RWPE2 (cell line): ENCODE measurements around the gene PTPN14.
"Not testable (repeated sequence)": the region's sequence is repeated elsewhere in the genome, so short reads cannot be mapped to it uniquely, and the experiment has no call there.

ENCODE experiments used
- ATAC-seq: fragments of 200-7000 bp; cut with Tn5 transposase; 3 replicates; pipeline ENCODE4 v1.9.1; 2021; ENCODE audit warnings: low read depth
- DNase-seq: peaks from one replicate; pipeline ENCODE4 v3.0.0-alpha.2; 2020; ENCODE audit warnings: low spot score
- H3K27ac ChIP-seq: fragments of 450-650 bp; 2 replicates; pipeline ENCODE4 v1.5.1; 2017; ENCODE audit warnings: mild to moderate bottlenecking; ENCODE audit not compliant: poor library complexity, severe bottlenecking
- H3K27me3 ChIP-seq: fragments of 250-450 bp; sonication (Bioruptor Pico); 2 replicates; pipeline ENCODE4 v1.5.1; 2021; ENCODE audit warnings: mild to moderate bottlenecking, moderate library complexity; ENCODE audit not compliant: insufficient read depth, poor library complexity, severe bottlenecking
- H3K36me3 ChIP-seq: fragments of 250-450 bp; sonication (Bioruptor Pico); 2 replicates; pipeline ENCODE4 v1.5.1; 2020; ENCODE audit warnings: low read depth, mild to moderate bottlenecking, moderate library complexity
- H3K4me1 ChIP-seq: fragments of 250-450 bp; sonication (Bioruptor Pico); 2 replicates; pipeline ENCODE4 v1.5.1; 2021; ENCODE audit warnings: mild to moderate bottlenecking, moderate library complexity; ENCODE audit not compliant: insufficient read depth, poor library complexity, severe bottlenecking
- H3K4me3 ChIP-seq: fragments of 250-450 bp; sonication (Bioruptor Pico); 2 replicates; pipeline ENCODE4 v1.5.1; 2021; ENCODE audit warnings: mild to moderate bottlenecking, moderate library complexity; ENCODE audit not compliant: severe bottlenecking
- H3K9me3 ChIP-seq: fragments of 250-450 bp; sonication (Bioruptor Pico); 2 replicates; pipeline ENCODE4 v1.5.1; 2021; ENCODE audit warnings: mild to moderate bottlenecking, moderate library complexity; ENCODE audit not compliant: severe bottlenecking
- TF ChIP-seq, protein P1 (sequence below): fragments of 450-650 bp; IDR thresholded peaks from one replicate; pipeline ENCODE4 v1.5.1; 2017; ENCODE audit warnings: mild to moderate bottlenecking, moderate library complexity; ENCODE audit not compliant: poor library complexity, severe bottlenecking

PTPN14 gene

DNA sequence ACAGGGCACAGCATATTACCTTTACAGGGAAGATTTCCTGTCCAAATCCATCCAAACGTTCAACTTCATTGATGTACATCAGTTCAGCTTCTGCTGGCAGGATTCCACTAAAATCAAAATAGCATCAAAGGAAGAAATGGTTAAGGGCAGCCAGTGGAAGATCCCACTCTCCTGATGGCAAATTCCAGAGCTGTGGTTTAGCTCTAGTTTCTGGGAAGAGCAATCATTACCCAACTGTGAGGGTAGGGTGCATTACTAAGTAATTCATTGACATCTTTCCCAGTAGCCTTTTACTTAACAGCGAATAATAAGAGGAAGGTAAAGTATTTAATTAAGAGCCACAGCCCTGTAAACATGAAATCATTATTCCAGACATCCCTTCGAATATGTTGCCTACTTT, 149.7 kb downstream of the PTPN14 start:
- ATAC-seq (no peak), DNase-seq (no peak)
- no peaks in the 10 kb centered on the region for H3K9me3 ChIP-seq

DNA sequence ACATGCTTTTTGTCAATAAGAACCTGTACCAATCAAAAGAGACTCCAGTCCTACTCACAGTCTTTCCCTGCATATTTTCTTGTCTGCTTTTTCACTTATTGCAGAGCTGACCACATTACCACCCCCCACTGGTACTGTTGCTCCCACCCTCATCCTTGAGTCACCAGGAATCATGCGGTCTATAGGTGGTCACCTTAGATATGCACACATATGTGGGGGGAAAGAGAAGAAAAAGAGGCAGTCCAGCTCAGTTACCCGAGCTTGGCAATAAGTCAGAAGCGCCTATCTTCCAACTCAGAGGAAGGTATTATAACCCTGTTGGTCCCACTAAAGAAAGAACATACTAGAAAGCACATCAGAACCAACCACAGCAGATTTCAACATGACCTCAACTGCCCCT, 151.3 kb downstream of the PTPN14 start:
- TF ChIP-seq, protein P1, sequence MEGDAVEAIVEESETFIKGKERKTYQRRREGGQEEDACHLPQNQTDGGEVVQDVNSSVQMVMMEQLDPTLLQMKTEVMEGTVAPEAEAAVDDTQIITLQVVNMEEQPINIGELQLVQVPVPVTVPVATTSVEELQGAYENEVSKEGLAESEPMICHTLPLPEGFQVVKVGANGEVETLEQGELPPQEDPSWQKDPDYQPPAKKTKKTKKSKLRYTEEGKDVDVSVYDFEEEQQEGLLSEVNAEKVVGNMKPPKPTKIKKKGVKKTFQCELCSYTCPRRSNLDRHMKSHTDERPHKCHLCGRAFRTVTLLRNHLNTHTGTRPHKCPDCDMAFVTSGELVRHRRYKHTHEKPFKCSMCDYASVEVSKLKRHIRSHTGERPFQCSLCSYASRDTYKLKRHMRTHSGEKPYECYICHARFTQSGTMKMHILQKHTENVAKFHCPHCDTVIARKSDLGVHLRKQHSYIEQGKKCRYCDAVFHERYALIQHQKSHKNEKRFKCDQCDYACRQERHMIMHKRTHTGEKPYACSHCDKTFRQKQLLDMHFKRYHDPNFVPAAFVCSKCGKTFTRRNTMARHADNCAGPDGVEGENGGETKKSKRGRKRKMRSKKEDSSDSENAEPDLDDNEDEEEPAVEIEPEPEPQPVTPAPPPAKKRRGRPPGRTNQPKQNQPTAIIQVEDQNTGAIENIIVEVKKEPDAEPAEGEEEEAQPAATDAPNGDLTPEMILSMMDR = no peak
- no peak for DNase-seq
- Histone ChIP-seq H3K4me3 (no peak overlapping the region), H3K27ac (no peak overlapping the region), H3K36me3 (peaks cover 43% of the 10 kb centered on the region), H3K27me3 (no peaks in the 10 kb centered on the region), H3K4me1 (peaks cover 26% of the 10 kb centered on the region), H3K9me3 (no peaks in the 10 kb centered on the region)
- ATAC-seq = no peak

More for the DNA sequence above, 149.7 kb downstream of the PTPN14 start:
- TF ChIP-seq, protein P1 = no peak
- Histone ChIP-seq H3K4me3 (no peak overlapping the region), H3K4me1 (peaks cover 32% of the 10 kb centered on the region), H3K27ac (no peak overlapping the region), H3K36me3 (peaks cover 36% of the 10 kb centered on the region), H3K27me3 (no peaks in the 10 kb centered on the region)

DNA sequence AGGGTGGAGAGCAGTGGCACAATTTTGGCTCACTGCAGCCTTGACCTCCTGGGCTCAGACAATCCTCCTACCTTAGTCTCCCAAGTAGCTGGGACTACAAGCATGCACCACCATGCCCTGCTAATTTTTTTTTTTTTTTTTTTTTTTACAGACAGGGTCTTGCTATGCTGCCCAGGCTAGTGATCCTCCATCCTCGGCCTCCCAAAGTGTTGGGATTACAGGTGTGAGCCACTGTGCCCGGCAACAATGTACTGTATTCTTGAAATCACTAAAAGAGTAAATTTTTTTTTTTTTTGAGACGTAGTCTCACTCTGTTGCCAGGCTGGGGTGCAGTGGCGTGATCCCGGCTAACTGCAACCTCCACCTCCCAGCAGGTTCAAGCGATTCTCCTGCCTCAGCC, 152.9 kb downstream of the PTPN14 start:
- no peak for DNase-seq
- no peak overlapping the region for H3K4me3 ChIP-seq
- no peaks in the 10 kb centered on the region for H3K9me3 ChIP-seq
- H3K27ac ChIP-seq = no peak overlapping the region
- no peaks in the 10 kb centered on the region for H3K27me3 ChIP-seq
- TF ChIP-seq, protein P1 = no peak
- ATAC-seq = no peak
- peaks cover 60% of the 10 kb centered on the region for H3K36me3 ChIP-seq
- peaks cover 15% of the 10 kb centered on the region for H3K4me1 ChIP-seq

DNA sequence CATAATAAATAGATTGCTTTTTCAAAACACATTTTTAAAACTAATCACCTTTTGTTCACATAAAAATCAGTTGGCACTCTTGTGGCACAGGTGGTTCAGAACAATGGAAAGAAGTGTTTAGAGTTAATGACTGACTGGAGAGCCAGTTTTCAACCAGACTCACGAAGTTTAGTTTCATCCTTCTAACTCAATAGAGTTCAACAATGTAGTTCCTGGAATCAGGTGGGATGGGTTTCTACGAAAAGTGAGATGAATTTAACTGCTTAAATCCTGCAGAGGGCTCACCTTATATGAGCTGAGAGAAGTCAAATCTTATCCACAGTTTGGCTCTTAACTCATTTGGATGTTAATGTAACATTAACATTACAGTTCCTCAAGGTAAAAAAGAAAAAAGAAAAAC, 153.9 kb downstream of the PTPN14 start:
- ATAC-seq (no peak), DNase-seq (no peak)
- H3K27ac ChIP-seq = no peak overlapping the region
- no peaks in the 10 kb centered on the region for H3K27me3 ChIP-seq
- TF ChIP-seq, protein P1 = no peak
- H3K9me3 ChIP-seq = no peaks in the 10 kb centered on the region
- H3K4me1 ChIP-seq = peaks cover 6% of the 10 kb centered on the region
- H3K36me3 ChIP-seq = peaks cover 69% of the 10 kb centered on the region
- no peak overlapping the region for H3K4me3 ChIP-seq

DNA sequence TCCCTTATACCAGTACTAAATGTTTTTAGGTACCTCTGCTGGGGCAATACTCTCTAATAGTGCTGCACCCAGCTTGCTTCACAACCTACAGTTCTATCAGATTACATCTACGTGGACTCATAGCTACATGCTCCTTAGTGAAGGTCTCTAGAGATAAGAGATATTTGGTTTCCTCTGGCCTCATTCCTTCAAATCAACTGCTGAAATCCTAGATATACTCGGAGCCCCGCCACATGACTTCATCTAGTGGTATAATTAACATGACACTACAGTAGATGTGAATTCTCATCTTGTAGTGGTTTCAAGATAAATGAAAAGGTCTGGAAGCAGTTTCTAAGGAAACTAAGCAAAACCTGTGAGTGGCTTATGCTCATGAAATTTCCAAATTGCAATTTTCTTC, 155.1 kb downstream of the PTPN14 start:
- peaks cover 65% of the 10 kb centered on the region for H3K36me3 ChIP-seq
- DNase-seq (no peak), ATAC-seq (no peak)
- no peaks in the 10 kb centered on the region for H3K9me3 ChIP-seq
- no peak overlapping the region for H3K4me3 ChIP-seq
- H3K4me1 ChIP-seq = peaks cover 6% of the 10 kb centered on the region
- no peak overlapping the region for H3K27ac ChIP-seq
- H3K27me3 ChIP-seq = no peaks in the 10 kb centered on the region
- TF ChIP-seq, protein P1 = no peak

DNA sequence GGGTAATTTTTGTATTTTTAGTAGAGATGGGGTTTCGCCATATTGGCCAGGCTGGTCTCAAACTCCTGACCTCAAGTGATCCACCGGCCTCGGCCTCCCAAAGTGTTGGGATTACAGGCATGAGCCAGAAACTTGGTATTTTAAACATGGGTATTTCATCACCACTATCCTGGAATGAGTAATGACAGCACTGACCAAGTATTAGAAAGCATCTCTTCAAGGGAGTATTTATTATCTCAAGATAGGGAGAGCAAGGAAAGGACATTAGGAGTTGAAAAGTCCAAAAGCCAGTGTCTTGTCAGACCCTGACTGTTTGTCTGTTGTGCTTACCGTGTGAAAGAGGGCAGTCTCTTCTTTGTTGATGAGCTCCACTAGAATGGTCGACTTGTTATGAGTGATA, 156.8 kb downstream of the PTPN14 start:
- not testable (repeated sequence) for DNase-seq, H3K4me1 ChIP-seq, H3K27me3 ChIP-seq, H3K9me3 ChIP-seq, H3K4me3 ChIP-seq
- peak; percentile 62; the same call in 2 of the 3 replicates for ATAC-seq
- Histone ChIP-seq H3K36me3 (peaks cover 51% of the 10 kb centered on the region), H3K27ac (peak overlapping the region; percentile 20)
